HG03095 (cell line): ENCODE results near the gene NANOS1.
"Not testable (repeated sequence)": the region's sequence is repeated elsewhere in the genome, so short reads cannot be mapped to it uniquely, and the experiment has no call there.

ENCODE experiments used
- ATAC-seq: cut with Tn5 transposase; IDR thresholded peaks from one replicate; pipeline ENCODE4 v1.9.1; 2021; ENCODE audit warnings: moderate library complexity; ENCODE audit not compliant: unreplicated experiment

Gene NANOS1

GRCh38 chr10:119006451-119007210 lies 22.9 kb upstream of the NANOS1 start:
- ATAC-seq: no peak

- ATAC-seq: no peak
These were observed 22.3 kb upstream of the NANOS1 start for GRCh38 chr10:119007211-119007574.

DNA sequence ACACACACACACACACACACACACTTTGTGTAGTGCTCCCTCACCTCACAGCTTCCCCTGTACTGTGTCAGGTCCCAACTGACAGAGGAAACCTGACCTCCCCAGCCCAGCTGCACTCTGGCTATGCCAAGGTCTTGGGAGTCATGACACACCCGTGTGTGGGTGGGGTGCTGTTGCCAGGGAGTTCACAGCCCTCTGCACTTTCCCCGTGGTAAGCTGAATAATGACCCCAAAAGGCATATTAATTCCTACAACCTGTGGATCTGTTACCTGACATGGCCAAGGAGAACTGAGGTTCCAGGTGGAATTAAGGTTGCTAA lies 8.9 kb upstream of the NANOS1 start:
- no peak for ATAC-seq

GRCh38 chr10:119022846-119023552 lies 6.5 kb upstream of the NANOS1 start:
- no peak for ATAC-seq

GRCh38 chr10:119023553-119023868 lies 6.0 kb upstream of the NANOS1 start:
- no peak for ATAC-seq

DNA sequence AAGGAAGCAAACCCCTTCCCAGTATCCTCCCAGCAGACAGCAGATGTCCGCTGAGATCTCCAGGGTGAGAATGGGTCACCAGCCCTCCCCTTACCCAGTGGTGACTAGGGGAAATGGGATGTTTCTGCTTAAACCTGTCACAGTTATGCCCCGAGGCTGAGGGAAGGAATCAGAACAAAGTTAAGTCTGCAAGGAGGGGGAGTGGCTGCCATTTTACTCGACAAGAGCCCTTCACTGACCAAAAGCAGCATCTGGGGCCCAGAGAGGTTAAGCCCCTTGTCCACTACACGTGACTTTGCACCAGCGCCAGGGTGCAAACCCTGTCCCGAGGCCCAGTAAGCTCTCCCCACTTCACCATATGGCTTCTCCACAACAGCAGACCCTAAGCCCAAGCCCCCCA lies 4.6 kb upstream of the NANOS1 start:
- ATAC-seq: no peak

DNA sequence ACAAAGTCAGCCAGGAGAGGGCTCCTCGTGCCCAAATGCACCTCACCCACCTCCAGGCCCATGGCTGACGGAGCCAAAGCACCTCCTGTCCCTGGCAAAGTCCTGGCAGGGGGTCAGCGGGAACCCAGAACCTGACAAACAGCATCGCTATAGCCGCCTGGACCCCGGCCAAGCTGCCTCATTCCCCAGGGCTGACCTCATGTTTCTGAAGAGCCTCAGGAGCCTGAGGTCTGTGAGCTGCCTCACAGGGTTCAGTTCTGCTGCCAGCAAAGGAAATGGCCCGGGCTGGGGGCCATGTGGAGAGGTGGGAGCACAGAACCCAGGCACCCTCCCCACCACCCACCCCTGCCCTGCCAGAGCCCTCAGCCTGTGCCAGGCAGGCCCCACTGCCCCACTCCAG lies 4.2 kb upstream of the NANOS1 start:
- ATAC-seq: no peak

DNA sequence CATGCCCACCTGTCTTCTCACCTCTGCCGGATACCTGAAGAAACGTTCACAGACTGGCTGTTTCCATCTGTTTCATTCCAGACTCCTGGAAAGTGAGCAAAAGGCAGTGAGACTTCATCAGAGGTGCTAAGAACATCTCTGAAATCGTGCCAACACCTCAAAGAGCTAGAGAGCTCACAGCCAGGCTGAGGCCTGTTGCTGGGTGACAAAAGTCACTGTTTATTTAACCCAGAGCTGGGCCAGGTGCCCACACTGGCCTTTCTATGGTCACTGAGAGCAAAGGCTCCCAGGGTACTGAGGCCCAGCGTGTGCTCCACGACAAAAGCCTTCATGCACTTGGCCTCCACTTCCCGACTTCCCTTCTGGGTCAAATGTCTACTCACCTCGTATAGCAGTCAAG lies 3.7 kb upstream of the NANOS1 start:
- no peak for ATAC-seq

DNA sequence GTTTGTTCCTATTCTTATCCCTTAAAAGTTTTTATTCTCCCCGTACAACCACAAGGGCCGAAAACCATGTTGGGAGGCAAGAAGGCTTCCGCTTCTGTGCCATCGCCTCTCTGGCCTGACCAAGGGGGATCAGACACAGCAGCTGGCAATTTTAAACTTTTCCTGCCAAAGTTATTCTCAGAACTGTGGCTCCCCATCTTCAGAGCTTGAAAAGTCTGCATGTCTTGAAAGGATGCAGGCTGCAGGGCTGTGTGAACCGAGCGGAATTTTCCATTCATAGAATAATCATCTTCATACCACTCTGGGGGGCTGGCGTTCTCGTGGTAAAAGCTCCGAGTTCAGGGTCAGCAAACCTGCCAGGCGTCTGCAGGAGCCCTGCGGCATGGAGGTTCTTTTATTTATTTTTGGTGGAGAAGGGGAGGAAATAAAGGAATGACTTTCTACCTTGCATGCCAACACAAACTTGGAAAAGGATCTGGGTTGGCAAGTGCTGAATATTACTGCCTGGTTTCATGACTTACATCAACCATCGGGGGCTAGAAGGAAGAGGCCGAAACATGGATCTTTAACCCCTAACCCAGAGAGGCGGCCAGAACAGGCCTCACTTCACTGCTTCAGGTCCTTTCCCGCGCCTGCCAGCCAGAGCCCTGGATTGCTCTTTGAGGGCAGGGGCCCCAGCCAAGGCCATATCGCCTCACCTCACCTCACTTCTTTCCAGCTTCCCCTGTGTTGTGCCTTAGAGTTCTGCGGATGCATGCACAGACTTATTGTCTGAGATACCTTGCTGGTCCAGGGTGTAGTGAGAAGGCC lies 3.0 kb upstream of the NANOS1 start:
- no peak for ATAC-seq

DNA sequence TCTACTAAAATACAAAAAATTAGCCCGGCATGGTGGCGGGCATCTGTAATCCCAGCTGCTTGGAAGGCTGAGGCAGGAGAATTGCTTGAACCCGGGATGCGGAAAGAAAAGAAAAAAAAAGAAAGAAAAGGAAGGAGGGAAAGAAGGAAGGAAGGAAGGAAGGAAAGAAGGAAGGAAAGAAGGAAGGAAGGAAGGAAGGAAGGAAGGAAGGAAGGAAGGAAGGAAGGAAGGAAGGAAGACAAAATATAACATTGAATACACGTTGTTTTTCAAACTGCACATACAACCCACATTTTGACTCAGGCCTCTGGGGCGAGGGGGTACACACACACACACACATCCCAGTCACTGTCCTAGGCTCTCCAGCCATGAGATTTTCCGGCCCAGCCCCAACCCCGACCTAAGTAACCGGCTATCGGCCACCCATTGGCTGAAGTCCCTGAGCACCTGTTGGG lies 1.0 kb upstream of the NANOS1 start:
- not testable (repeated sequence) for ATAC-seq

DNA sequence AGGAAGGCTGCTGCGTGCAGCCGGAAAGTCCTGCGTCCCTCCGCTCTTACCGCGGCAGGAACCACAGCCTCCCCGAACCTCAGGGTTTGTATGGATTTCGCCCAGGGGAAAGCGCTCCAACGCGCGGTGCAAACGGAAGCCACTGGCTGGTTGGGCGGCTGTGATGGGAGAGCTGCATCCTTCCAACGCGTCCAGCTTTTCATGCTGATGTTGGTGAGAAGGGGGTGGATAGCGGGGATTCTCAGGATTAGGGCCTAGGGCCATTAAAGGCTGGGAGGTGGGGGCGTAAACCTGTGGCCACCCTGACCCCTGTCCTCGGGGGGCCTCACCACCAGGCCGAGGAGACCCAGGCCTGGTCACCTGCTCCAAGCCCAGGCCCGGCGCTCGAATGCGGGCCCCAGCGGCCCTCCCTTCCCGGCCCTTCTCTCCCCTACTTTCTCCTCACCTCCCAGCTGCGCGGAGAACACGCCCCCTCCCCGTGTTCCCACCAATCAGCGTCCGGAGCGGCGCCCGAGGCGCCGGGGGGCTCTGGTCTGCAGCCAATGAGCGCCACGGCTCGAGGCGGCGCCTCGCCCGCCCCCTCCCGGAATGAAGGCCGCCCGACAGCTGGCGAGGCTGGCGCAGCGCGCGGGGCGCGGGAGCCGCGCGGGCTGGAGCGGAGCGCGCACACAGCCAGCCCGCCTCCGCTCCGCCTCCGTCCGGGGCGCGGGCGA lies 458 bp upstream of the NANOS1 start:
- peak; percentile 52 for ATAC-seq

DNA sequence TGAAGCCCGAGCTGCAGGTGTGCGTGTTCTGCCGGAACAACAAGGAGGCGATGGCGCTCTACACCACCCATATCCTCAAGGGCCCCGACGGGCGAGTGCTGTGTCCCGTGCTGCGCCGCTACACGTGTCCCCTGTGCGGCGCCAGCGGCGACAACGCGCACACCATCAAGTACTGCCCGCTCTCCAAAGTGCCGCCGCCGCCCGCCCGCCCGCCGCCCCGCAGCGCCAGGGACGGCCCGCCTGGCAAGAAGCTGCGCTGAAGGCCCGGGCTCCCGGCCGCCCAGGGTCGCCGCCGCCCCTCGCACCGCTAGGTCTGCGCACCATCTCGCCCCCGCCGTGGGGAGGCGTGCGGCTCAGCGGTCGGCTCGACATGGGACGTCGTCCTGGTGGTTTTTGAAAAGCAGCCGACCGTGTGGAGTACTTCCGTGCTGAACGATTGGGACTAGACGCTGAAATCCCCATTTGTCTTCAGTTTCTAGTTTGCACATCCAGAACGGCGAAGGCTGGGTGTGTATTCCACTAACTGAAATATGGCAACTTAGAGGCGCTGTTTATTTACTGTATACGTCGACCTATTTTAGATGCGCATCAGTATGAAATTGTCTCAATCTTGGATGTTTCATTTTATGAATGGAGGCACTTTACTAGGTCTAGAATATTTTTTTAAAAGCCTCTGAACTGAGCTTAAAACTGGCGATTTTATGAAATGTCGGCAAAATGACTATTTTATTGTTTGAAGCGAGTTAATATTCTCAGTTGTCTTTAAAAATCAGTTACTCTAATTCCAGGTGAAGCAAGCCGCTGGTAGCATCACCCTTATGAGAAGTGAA lies 1.1 kb downstream of the NANOS1 start:
- peak; percentile 62 for ATAC-seq

- ATAC-seq: no peak
These were observed 2.1 kb downstream of the NANOS1 start for GRCh38 chr10:119031496-119032059.

DNA sequence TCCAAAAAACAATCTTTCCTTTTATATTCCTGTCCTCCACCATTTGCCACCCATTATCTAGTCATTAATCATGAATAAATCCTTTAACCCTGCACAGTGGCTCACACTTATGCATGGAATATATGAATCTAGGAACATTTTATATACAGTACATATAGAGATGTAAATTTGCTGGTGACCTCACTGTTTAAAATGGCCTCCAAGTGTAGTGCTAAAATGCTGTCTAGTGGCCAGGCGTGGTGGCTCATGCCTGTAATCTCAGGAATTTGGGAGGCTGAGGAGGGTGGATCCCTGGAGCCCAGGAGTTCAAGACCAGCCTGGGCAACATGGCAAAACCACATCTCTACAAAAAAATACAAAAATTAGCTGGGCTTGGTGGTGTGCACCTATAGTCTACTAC lies 9.6 kb downstream of the NANOS1 start:
- no peak for ATAC-seq

DNA sequence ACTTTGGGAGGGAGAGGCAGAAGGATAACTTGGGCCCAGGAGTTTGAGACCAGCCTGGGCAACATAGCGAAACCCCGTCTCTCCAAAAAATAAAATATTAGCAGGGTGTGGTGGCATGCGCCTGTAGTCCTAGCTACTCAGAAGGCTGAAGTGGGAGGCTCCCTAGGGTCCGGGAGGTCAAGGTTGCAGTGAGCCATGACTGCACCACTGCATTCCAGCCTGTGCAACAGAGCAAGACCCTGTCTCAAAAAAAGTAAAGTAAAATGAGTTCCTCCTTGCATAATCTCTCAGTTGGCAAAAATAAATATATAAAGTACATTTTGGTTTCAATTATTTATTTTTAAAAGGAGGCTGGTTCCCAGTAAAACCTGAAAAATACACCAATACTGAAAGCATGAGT lies 11.8 kb downstream of the NANOS1 start:
- ATAC-seq: no peak

DNA sequence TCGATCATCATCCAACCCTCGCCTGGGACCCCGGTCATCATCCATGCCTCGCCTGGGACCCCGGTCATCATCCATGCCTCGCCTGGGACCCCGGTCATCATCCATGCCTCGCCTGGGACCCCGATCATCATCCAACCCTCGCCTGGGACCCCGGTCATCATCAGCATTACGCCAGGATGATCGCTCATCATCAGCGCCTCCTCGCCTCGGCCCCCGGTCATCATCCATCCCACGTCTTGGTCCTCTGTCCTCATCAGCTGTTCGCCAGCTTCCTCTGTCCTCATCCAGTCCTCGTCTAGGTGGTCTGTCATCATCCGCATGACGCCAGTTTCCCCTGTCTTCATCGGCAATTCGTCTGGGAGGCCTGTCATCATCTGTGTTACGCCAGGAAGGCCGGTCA lies 12.7 kb downstream of the NANOS1 start:
- ATAC-seq: no peak

- no peak for ATAC-seq
These were observed 16.0 kb downstream of the NANOS1 start for GRCh38 chr10:119045561-119045960.

GRCh38 chr10:119049361-119049760 lies 19.8 kb downstream of the NANOS1 start:
- ATAC-seq: no peak

DNA sequence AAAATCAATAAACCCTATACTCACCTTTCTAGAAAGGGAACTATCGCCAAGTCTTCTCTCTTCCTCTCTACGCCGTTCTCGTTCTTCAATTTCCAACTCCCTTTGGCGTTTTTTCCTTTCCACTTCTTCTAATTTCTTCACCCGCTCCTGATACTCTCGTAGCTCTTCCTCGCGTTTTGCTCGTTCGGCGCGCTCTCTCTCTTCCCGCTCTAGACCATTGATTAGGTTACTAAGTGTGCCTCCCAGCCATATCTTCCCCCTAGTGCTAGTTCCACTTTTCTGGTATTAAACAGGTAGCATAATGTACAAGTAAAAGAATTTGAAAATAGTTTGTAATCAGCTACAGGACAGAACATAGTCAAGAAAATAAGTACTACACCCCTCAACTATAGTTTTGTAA lies 20.3 kb downstream of the NANOS1 start:
- no peak for ATAC-seq

- ATAC-seq: no peak
These were observed 22.3 kb downstream of the NANOS1 start for GRCh38 chr10:119051775-119052174.
